Activated CD4-positive, alpha-beta T cell treated with anti-CD3 and anti-CD28 coated beads, Interleukin-2, amount 50 U/mL, for 16 hours (primary cell): ENCODE results near the gene USP9Y.
"Not testable (repeated sequence)": the region's sequence is repeated elsewhere in the genome, so short reads cannot be mapped to it uniquely, and the experiment has no call there.

Source experiments
- DNase-seq: peaks from one replicate; pipeline ENCODE4 v3.0.0-alpha.2; 2020

Gene USP9Y, protein sequence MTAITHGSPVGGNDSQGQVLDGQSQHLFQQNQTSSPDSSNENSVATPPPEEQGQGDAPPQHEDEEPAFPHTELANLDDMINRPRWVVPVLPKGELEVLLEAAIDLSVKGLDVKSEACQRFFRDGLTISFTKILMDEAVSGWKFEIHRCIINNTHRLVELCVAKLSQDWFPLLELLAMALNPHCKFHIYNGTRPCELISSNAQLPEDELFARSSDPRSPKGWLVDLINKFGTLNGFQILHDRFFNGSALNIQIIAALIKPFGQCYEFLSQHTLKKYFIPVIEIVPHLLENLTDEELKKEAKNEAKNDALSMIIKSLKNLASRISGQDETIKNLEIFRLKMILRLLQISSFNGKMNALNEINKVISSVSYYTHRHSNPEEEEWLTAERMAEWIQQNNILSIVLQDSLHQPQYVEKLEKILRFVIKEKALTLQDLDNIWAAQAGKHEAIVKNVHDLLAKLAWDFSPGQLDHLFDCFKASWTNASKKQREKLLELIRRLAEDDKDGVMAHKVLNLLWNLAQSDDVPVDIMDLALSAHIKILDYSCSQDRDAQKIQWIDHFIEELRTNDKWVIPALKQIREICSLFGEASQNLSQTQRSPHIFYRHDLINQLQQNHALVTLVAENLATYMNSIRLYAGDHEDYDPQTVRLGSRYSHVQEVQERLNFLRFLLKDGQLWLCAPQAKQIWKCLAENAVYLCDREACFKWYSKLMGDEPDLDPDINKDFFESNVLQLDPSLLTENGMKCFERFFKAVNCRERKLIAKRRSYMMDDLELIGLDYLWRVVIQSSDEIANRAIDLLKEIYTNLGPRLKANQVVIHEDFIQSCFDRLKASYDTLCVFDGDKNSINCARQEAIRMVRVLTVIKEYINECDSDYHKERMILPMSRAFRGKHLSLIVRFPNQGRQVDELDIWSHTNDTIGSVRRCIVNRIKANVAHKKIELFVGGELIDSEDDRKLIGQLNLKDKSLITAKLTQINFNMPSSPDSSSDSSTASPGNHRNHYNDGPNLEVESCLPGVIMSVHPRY (N-terminal part only)

GRCh38 chrY:12701181-12701695 lies at the start of gene USP9Y:
TSS of gene USP9Y (plus strand) at chrY:12701231. CDS start at chrY:12709448, 8,217 bp downstream.
- no peak for DNase-seq

DNA sequence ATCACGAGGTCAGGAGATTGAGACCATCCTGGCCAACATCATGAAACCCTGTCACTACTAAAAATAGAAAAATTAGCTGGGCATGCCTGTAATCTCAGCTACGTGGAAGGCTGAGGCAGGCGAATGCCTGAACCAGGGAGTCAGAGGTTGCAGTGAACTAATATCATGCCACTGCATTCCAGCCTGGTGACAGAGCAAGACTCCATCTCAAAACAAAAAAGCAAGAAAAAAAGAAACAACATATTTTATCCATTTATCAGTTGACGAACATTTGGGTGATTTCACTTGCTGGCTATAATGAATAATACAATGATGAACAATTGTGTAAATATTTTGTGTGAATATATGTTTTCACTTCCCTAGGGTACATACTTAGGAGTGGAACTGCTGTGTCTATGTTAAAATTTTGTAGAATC lies 49.4 kb upstream of the USP9Y start:
- DNase-seq = no peak

GRCh38 chrY:12661745-12662681 lies 39.0 kb upstream of the USP9Y start:
- DNase-seq = no peak

DNA sequence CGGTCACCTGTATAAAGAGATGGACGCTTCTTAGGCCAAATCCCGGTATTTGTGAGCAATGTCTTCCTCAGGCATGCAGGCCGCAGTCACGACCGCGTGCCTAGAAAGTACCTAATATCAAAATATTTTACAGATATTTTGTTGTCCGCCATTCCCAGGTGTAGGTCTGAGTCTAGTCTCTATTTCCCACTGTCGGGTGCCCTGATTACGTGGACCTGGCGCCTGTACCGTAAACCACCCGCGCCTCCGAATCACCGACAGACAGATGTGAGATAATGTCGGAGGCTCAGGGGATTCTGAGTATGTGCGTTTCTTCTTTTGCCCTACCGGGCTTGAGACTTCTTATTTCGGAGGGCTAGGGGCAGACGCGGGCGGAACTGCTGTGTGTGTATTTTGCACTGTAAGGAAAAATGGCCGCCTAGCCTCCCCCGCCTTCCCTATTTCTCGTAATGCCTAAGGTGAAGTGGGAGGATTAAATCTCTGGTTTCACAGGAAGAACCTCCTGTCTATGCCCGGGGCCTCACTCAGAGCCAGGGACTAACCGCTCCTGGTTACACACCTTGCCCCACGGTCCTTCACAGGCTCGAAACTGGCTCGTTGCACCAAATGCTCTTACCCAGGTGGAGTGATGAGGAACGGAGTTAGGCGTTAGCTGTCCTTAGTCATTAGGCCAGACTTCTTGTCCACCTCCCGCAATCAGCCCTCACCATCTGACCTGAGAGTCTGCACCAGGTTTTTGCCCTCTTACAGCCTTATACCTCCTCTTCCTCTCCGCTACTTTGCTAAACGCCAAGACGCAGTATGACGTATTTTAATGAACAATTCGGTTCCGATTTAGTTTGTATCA lies 38.1 kb upstream of the USP9Y start:
- no peak for DNase-seq

DNA sequence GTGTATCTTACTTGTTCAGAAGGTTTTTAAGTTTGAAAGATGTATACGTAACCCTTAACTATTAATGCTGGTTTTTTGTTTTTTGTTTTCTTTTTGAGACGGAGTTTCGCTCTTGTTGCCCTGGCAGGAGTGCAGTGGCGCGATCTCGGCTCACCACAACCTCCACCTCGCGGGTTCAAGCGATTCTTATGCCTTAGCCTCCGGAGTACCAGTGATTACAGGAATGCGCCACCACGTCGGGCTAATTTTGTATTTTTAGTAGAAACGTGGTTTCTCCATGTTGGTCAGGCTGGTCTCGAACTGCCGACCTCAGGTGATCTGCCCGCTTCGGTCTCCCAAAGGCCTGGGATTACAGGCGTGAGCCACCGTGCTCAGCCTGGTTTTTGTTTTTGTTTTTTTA lies 37.2 kb upstream of the USP9Y start:
- not testable (repeated sequence) for DNase-seq

DNA sequence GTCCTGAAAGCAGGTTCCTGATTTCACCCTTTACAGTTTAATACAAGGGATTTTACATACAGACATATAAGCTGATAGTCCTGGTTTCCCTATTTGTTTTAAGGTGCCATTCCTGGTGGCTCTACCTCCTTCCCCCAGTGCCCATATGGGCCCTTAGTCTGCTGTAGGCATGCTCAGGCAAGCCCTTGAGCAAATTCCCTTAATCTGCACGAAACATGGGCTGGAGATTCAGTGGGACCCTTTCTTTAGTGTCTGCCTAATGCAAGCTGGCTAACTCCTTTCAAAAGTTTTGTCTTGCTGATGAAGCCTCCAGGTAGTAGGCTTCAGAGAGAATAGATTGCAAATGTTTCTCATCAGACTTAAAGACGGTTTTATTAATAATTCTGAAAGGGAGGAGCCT lies 22.9 kb upstream of the USP9Y start:
- no peak for DNase-seq

- no peak for DNase-seq
These were observed 19.5 kb upstream of the USP9Y start for GRCh38 chrY:12681535-12681934.

DNA sequence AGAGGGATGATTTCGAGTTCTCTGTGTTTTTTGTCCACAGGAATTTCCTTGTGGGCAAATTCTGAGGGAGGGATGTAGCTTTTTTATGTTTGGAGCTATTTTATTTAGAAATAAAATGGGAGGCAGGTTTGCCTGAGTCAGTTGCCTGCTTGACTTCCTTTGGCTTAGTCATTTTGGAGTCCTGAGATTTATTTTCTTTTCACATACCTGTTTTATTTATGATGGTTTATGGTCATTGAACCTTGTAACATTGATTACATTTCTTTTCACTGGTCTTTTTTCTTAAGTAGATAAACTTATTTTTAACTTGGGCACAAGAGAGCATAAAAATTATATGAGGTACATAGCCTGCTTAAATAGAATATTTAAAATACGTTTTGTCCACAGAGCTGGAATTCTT lies 12.7 kb upstream of the USP9Y start:
- DNase-seq = no peak

GRCh38 chrY:12700087-12700486 lies 944 bp upstream of the USP9Y start:
- no peak for DNase-seq

DNA sequence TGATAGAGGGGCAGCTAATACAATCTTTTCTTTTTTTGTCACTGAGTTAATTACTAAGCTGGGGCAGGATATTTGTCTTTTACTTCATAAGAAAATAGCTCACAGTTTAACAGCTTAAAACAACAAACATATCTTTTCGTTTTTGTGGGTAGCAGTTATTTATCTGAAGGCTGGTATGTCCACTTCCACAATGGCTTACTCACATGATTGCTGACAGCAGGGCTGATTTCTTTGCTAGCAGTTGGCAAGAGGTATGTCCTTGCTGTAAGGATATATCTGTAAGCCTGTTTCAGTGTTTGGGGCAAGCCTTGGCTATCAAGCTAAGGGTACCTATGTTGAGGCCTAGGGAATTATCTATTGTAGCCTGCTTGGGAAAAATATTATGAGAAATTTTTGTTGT lies 1.1 kb downstream of the USP9Y start:
- no peak for DNase-seq

GRCh38 chrY:12710460-12710859 lies 9.4 kb downstream of the USP9Y start:
- no peak for DNase-seq

GRCh38 chrY:12715376-12715775 lies 14.3 kb downstream of the USP9Y start:
- DNase-seq = no peak

- no peak for DNase-seq
These were observed 28.7 kb downstream of the USP9Y start for GRCh38 chrY:12729746-12730145.

DNA sequence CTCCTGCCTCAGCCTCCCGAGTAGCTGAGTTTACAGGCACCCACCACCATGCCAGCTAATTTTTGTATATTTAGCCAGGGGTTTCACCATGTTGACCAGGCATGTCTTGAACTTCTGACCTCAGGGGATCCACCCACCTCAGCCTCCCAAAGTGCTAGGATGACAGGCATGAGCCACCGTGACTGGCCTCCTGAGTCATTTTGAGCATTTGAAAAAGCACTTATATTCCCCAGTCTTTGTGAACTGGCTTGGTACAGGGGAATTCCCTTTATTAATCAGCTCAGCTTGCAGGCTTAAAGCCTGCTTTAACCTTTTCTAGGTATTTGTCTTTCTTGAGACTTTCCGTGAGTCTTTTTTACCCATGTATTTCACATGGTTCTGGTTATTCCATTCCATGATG lies 32.6 kb downstream of the USP9Y start:
- DNase-seq = no peak

- DNase-seq = no peak
These were observed 33.0 kb downstream of the USP9Y start for GRCh38 chrY:12734051-12734450.

DNA sequence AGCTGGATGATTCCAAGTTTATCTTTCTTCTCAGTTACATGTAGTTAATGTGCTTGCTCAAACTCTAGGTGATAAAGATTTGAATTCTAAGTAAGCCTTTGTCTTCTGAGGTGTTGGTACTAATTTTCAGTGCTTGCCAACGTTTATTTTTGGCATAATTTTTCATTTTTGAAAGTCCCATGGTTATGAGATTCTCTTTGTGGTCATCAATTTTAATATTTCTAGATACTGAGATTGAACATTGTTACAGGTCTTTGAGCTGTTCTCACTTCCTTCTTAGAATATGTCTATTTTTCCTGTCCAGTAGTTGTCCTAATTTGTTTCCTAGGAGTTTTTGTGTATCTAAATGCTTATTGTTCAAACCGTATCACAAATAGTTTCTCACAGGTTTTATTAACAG lies 40.4 kb downstream of the USP9Y start:
- no peak for DNase-seq

- DNase-seq = no peak
These were observed 41.7 kb downstream of the USP9Y start for GRCh38 chrY:12742725-12743124.

- no peak for DNase-seq
These were observed 43.1 kb downstream of the USP9Y start for GRCh38 chrY:12744091-12744490.

DNA sequence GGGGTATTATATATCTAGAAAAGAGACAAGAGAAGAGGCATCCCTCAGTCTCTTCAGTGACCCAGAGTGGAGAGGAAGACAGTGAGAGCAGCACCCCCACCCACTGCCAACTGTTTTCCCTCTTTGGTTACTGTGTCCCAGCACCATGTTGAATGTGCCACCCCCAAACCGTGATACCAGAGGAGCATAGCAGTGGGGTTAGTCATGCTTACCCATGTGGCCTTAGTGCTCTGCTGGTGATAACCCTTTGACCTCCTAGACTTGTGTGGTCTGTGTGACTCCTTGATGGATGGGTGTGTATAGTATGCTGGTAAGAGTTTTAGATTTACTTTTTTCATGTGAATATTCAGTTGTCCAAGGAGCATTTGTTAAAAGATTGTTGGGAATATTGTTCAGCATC lies 48.3 kb downstream of the USP9Y start:
- DNase-seq = no peak

GRCh38 chrY:12752856-12753255 lies 51.8 kb downstream of the USP9Y start:
- no peak for DNase-seq

GRCh38 chrY:12756021-12756420 lies 55.0 kb downstream of the USP9Y start:
- no peak for DNase-seq
